ENCODE results near the gene GJB5. TPM values are rescaled to one million over a fixed set of nuclear protein-coding genes. Genes with fewer than 3 reads are reported as not detected.
"Not testable (repeated sequence)": the region's sequence is repeated elsewhere in the genome, so short reads cannot be mapped to it uniquely, and the experiment has no call there.

GJB5 gene
- total and polyA plus RNA-seq, 2 of the 8 experiments (the other 6 are each of a cell fraction or from before 2014, with no cell fraction given): 0.86 to 3.1 TPM

DNA sequence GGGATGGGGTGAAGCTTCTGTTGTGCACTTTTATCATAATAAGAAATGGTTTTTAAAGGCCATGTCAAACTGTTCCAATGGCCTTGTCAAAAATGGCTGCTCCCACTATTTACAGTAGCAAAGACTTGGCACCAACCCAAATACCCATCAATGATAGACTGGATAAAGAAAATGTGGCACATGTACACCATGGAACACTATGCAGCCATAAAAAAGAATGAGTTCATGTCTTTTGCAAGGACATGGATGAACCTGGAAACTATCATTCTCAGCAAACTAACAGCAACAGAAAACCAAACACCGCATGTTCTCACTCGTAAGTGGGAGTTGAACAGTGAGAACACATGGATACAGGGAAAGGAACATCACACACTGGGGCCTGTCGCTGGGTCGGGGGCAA lies 18.3 kb downstream of the GJB5 start:
- H2AK5ac ChIP-seq (ENCODE audit: low read depth, low read length); H4K20me1 ChIP-seq (replicated peaks in 1 of 2; ENCODE audit: control insufficient read depth in 1 of 2, insufficient read depth in 2 of 2, low read length in 2 of 2); H3K9ac ChIP-seq (replicated peaks in 1 of 4; ENCODE audit: extremely low read depth in 1 of 4, low read depth in 3 of 4, low read length in 3 of 4); H3K23ac ChIP-seq (ENCODE audit: insufficient read length); H3K27me3 ChIP-seq (replicated peaks in 1 of 4; ENCODE audit: control insufficient read depth in 3 of 4, extremely low read depth in 1 of 4, insufficient read depth in 3 of 4, low read length in 3 of 4); H2BK120ac ChIP-seq (replicated peaks; ENCODE audit: low read depth, low read length); H2AFZ ChIP-seq (ENCODE audit: low read length); H2BK15ac ChIP-seq (ENCODE audit: low read length); H3K23me2 ChIP-seq (ENCODE audit: low read depth, low read length); H2BK12ac ChIP-seq (ENCODE audit: low read depth, low read length); DNase-seq (ENCODE audit: low read depth in 1 of 2, low spot score in 2 of 2); H3K9me3 ChIP-seq (ENCODE audit: insufficient read depth in 2 of 2, low read depth in 1 of 2, low read length in 1 of 2); H2BK5ac ChIP-seq (ENCODE audit: low read depth, low read length); H3K4me2 ChIP-seq (ENCODE audit: insufficient read depth in 1 of 2, low read depth in 2 of 2, low read length in 2 of 2); H3K4ac ChIP-seq (replicated peaks; ENCODE audit: insufficient read length, low read depth, low read length); H3K14ac ChIP-seq (ENCODE audit: insufficient read length); H3K79me2 ChIP-seq (ENCODE audit: control insufficient read depth in 1 of 2, insufficient read depth in 2 of 2, low read length in 2 of 2); H3K4me3 ChIP-seq (ENCODE audit: extremely low read depth in 1 of 4, insufficient read depth in 2 of 4, low read depth in 3 of 4, low read length in 4 of 4); H3K56ac ChIP-seq (replicated peaks; ENCODE audit: insufficient read length, low read depth, low read length); H3K27ac ChIP-seq (ENCODE audit: low read depth, low read length); H3K79me1 ChIP-seq (ENCODE audit: low read depth, low read length); H3K18ac ChIP-seq (ENCODE audit: extremely low read depth, low read length); FAIRE-seq; H3K4me1 ChIP-seq (replicated peaks in 1 of 4; ENCODE audit: control insufficient read depth in 3 of 4, insufficient read depth in 4 of 4, low read length in 3 of 4); H4K91ac ChIP-seq (replicated peaks; ENCODE audit: insufficient read length, low read length); H4K5ac ChIP-seq (ENCODE audit: insufficient read length, low read depth, low read length); H4K8ac ChIP-seq (ENCODE audit: extremely low read depth, insufficient read depth, low read length); H3K36me3 ChIP-seq (ENCODE audit: control insufficient read depth in 2 of 4, insufficient read depth in 4 of 4, low read length in 3 of 4); POLR2A ChIA-PET (ENCODE audit: partially characterized antibody); H2BK20ac ChIP-seq (ENCODE audit: low read length): not testable (repeated sequence)
- CTCF ChIA-PET (ENCODE audit: partially characterized antibody): interaction anchor here (1.8 kb wide), 1 partner anchor 13 kb away, joined by 8 read pairs; no protein-coding TSS in a partner anchor
- WGBS, 2 experiments (ENCODE audit: extremely low coverage in 1 of 2, insufficient coverage in 1 of 2, insufficient read length in 1 of 2, insufficient replicate concordance in 2 of 2, low coverage in 1 of 2, low lambda C conversion rate in 2 of 2, missing lambda C conversion rate in 1 of 2): 90% methylated on average over 4 of the region's 4 CpGs; no CpG with 5 or more reads in 1 of the 2 experiments

Data from H1 (cell line).